ENCODE measurements around the gene LAYN. TPM values are rescaled to one million over a fixed set of nuclear protein-coding genes. Genes with fewer than 3 reads are reported as not detected.
A peak's percentile ranks its signal among the peaks of the same experiment; 100 is the strongest.

The LAYN gene
- total and polyA plus RNA-seq, 2 of the 13 experiments (the other 11 are each of a cell fraction or from before 2014, with no cell fraction given), result 0.17 TPM; not detected in 1

GRCh38 chr11:111561791-111562325 lies 21.3 kb downstream of the LAYN start (continued):
- TF ChIP-seq BATF2 (CRISPR knock-in tag; IDR thresholded peaks at IDR 0.05) (no peak), ZNF746 (CRISPR knock-in tag; IDR thresholded peaks at IDR 0.05) (no peak), ZNF225 (CRISPR knock-in tag; IDR thresholded peaks at IDR 0.05) (no peak), ZNF607 (CRISPR knock-in tag; IDR thresholded peaks at IDR 0.05; ENCODE audit: borderline replicate concordance) (no peak), ZNF772 (CRISPR knock-in tag; IDR thresholded peaks at IDR 0.05) (no peak), SNAI1 (CRISPR knock-in tag; IDR thresholded peaks at IDR 0.05; ENCODE audit: borderline replicate concordance) (no peak), ZNF616 (CRISPR knock-in tag; IDR thresholded peaks at IDR 0.05; ENCODE audit: low read depth) (no peak), NR0B2 (CRISPR knock-in tag; IDR thresholded peaks at IDR 0.05) (no peak), JUNB (CRISPR knock-in tag; IDR thresholded peaks at IDR 0.05; ENCODE audit: borderline replicate concordance) (no peak), JUND (CRISPR knock-in tag; IDR thresholded peaks at IDR 0.05) (no peak), HOXA7 (CRISPR knock-in tag; IDR thresholded peaks at IDR 0.05) (no peak), KAT8 (CRISPR knock-in tag; IDR thresholded peaks at IDR 0.05) (0 out of 2 replicates have a peak, but pooled peaks have one; percentile 1), ZNF431 (CRISPR knock-in tag; IDR thresholded peaks at IDR 0.05; ENCODE audit: borderline replicate concordance, low read depth) (no peak), HDAC2 (CRISPR knock-in tag; IDR thresholded peaks at IDR 0.05) (no peak), ZNF564 (CRISPR knock-in tag; IDR thresholded peaks at IDR 0.05) (no peak), ZFP36L2 (CRISPR knock-in tag; IDR thresholded peaks at IDR 0.05) (no peak), FOXP1 (IDR thresholded peaks at IDR 0.05) (no peak), FOXP1 (CRISPR knock-in tag; IDR thresholded peaks at IDR 0.05) (peak; percentile 43; the same call in 1 of the 2 replicates), ZBTB37 (CRISPR knock-in tag; IDR thresholded peaks at IDR 0.05) (no peak), ZNF552 (CRISPR knock-in tag; IDR thresholded peaks at IDR 0.05; ENCODE audit: borderline replicate concordance) (no peak), ZNF318 (CRISPR knock-in tag; IDR thresholded peaks at IDR 0.05) (no peak), NFATC3 (CRISPR knock-in tag; IDR thresholded peaks at IDR 0.05) (no peak)
